WTC11 (cell line): ENCODE measurements around the gene ARMC6. TPM values are rescaled to one million over a fixed set of nuclear protein-coding genes. Genes with fewer than 3 reads are reported as not detected.

ENCODE experiments used
- ATAC-seq: fragments of 200-7000 bp; cut with Tn5 transposase; 2 replicates; pipeline ENCODE4 v1.10.0; 2021; ENCODE audit warnings: mild to moderate bottlenecking, moderate library complexity
- CTCF ChIA-PET: fragments of 300-600 bp; sonication (Branson Sonifier 250); formaldehyde crosslinking; loops from one replicate; lab custom pipeline; 2021; ENCODE audit warnings: antibody characterized with exemption; lab: Charles Lee
- POLR2A ChIA-PET: fragments of 350-600 bp; sonication (Branson Sonifier 250); formaldehyde crosslinking; loops from one replicate; lab custom pipeline; 2021; ENCODE audit warnings: antibody characterized with exemption; lab: Charles Lee
- DNase-seq: peaks from one replicate; pipeline ENCODE4 v3.0.0; 2021; ENCODE audit warnings: low spot score
- H3K27ac Mint-ChIP-seq: 2 replicates; pipeline ENCODE4 v1.8.0; 2021; ENCODE audit warnings: mixed read lengths
- H3K27me3 Mint-ChIP-seq: 2 replicates; pipeline ENCODE4 v1.8.0; 2021; ENCODE audit warnings: low read depth, mild to moderate bottlenecking, moderate library complexity, mixed read lengths
- H3K36me3 Mint-ChIP-seq: 2 replicates; pipeline ENCODE4 v1.8.0; 2021; ENCODE audit warnings: mixed read lengths
- H3K4me1 Mint-ChIP-seq: 2 replicates; pipeline ENCODE4 v1.8.0; 2022; ENCODE audit warnings: mixed read lengths
- H3K4me3 Mint-ChIP-seq: 2 replicates; pipeline ENCODE4 v1.8.0; 2021; ENCODE audit warnings: mild to moderate bottlenecking, moderate library complexity, mixed read lengths
- H3K9me3 Mint-ChIP-seq: 2 replicates; pipeline ENCODE4 v1.8.0; 2021; ENCODE audit warnings: mixed read lengths
- CREB1 ChIP-seq: sonication (generic); formaldehyde crosslinking; IDR thresholded peaks from 2 replicates; pipeline ENCODE4 v1.8.0; 2023; ENCODE audit warnings: mild to moderate bottlenecking, missing genetic modification reagents
- E2F1 ChIP-seq: sonication (generic); formaldehyde crosslinking; IDR thresholded peaks from 2 replicates; pipeline ENCODE4 v1.8.0; 2022; ENCODE audit warnings: mild to moderate bottlenecking, missing genetic modification reagents
- ELF4 ChIP-seq: sonication (generic); formaldehyde crosslinking; IDR thresholded peaks from 2 replicates; pipeline ENCODE4 v1.8.1; 2022; ENCODE audit warnings: low read depth, mild to moderate bottlenecking, moderate library complexity, missing genetic modification reagents
- FOXJ3 ChIP-seq: sonication (generic); formaldehyde crosslinking; IDR thresholded peaks from 2 replicates; pipeline ENCODE4 v1.9.0; 2021; ENCODE audit warnings: missing genetic modification reagents, mild to moderate bottlenecking, borderline replicate concordance
- FOXK1 ChIP-seq: sonication (generic); formaldehyde crosslinking; IDR thresholded peaks from 2 replicates; pipeline ENCODE4 v1.8.0; 2022; ENCODE audit warnings: mild to moderate bottlenecking, moderate library complexity, missing genetic modification reagents
- GTF2I ChIP-seq: fragments of 250-450 bp; sonication (Bioruptor Pico); conservative IDR thresholded peaks from 2 replicates; pipeline ENCODE4 v1.4.0; 2021; ENCODE audit warnings: mild to moderate bottlenecking
- JAZF1 ChIP-seq: fragments of 250-450 bp; sonication (Bioruptor Pico); IDR thresholded peaks from 2 replicates; pipeline ENCODE4 v1.9.0; 2021; ENCODE audit warnings: moderate library complexity, mild to moderate bottlenecking, inconsistent platforms
- KAT7 ChIP-seq: sonication (generic); formaldehyde crosslinking; IDR thresholded peaks from 2 replicates; pipeline ENCODE4 v1.8.1; 2023; ENCODE audit warnings: missing genetic modification reagents, mild to moderate bottlenecking, borderline replicate concordance
- MAX ChIP-seq: sonication (generic); formaldehyde crosslinking; IDR thresholded peaks from 2 replicates; pipeline ENCODE4 v1.8.0; 2022; ENCODE audit warnings: mild to moderate bottlenecking, missing genetic modification reagents
- NFE2L1 ChIP-seq: sonication (generic); formaldehyde crosslinking; IDR thresholded peaks from 2 replicates; pipeline ENCODE4 v1.8.1; 2023; ENCODE audit warnings: missing genetic modification reagents
- OVOL2 ChIP-seq: fragments of 250-450 bp; sonication (Bioruptor Pico); IDR thresholded peaks from 2 replicates; pipeline ENCODE4 v1.9.0; 2021; ENCODE audit warnings: mild to moderate bottlenecking, borderline replicate concordance
- PRDM15 ChIP-seq: sonication (generic); formaldehyde crosslinking; IDR thresholded peaks from 2 replicates; pipeline ENCODE4 v1.8.0; 2022; ENCODE audit warnings: missing genetic modification reagents
- SMAD3 ChIP-seq: sonication (generic); formaldehyde crosslinking; IDR thresholded peaks from 2 replicates; pipeline ENCODE4 v1.8.0; 2022; ENCODE audit warnings: missing genetic modification reagents, mild to moderate bottlenecking, borderline replicate concordance
- SMAD4 ChIP-seq: sonication (generic); formaldehyde crosslinking; IDR thresholded peaks from 2 replicates; pipeline ENCODE4 v1.8.0; 2022; ENCODE audit warnings: mild to moderate bottlenecking, missing genetic modification reagents
- TCF7 ChIP-seq: sonication (generic); formaldehyde crosslinking; IDR thresholded peaks from 2 replicates; pipeline ENCODE4 v1.8.0; 2022; ENCODE audit warnings: mild to moderate bottlenecking, low read depth, missing genetic modification reagents, moderate library complexity
- TEAD1 ChIP-seq: sonication (generic); formaldehyde crosslinking; IDR thresholded peaks from 2 replicates; pipeline ENCODE4 v1.8.0; 2022; ENCODE audit warnings: mild to moderate bottlenecking, missing genetic modification reagents
- ZNF121 ChIP-seq: sonication (generic); formaldehyde crosslinking; IDR thresholded peaks from 2 replicates; pipeline ENCODE4 v1.8.0; 2023; ENCODE audit warnings: missing genetic modification reagents
- ZNF138 ChIP-seq: sonication (generic); formaldehyde crosslinking; conservative IDR thresholded peaks from 2 replicates; pipeline ENCODE4 v1.8.1; 2022; ENCODE audit warnings: mild to moderate bottlenecking, moderate library complexity, missing genetic modification reagents
- ZNF219 ChIP-seq: sonication (generic); formaldehyde crosslinking; IDR thresholded peaks from 2 replicates; pipeline ENCODE4 v1.8.0; 2023; ENCODE audit warnings: missing genetic modification reagents, mild to moderate bottlenecking, borderline replicate concordance
- ZNF263 ChIP-seq: sonication (generic); formaldehyde crosslinking; IDR thresholded peaks from 2 replicates; pipeline ENCODE4 v1.8.1; 2022; ENCODE audit warnings: low read depth, mild to moderate bottlenecking, moderate library complexity, missing genetic modification reagents
- ZNF423 ChIP-seq: fragments of 250-450 bp; sonication (Bioruptor Pico); IDR thresholded peaks from 2 replicates; pipeline ENCODE4 v2.1.2; 2022; ENCODE audit warnings: mild to moderate bottlenecking, moderate library complexity
- total RNA-seq: library from RNA; stranded (reverse); gene quantifications from 3 replicates; pipeline ENCODE4 v1.2.3, GENCODE V29; 2021
- TF ChIP-seq, protein P1 (sequence below): fragments of 250-450 bp; sonication (Bioruptor Pico); IDR thresholded peaks from 2 replicates; pipeline ENCODE4 v1.8.0; 2021; ENCODE audit warnings: mild to moderate bottlenecking
- TF ChIP-seq, protein P2 (sequence below): sonication (generic); formaldehyde crosslinking; IDR thresholded peaks from 2 replicates; pipeline ENCODE4 v1.8.1; 2023; ENCODE audit warnings: mild to moderate bottlenecking, missing genetic modification reagents
- TF ChIP-seq, protein P3 (sequence below): fragments of 250-450 bp; sonication (Bioruptor Pico); IDR thresholded peaks from 2 replicates; pipeline ENCODE4 v1.9.0; 2021; ENCODE audit warnings: mild to moderate bottlenecking
- TF ChIP-seq, protein P4 (sequence below): sonication (generic); formaldehyde crosslinking; conservative IDR thresholded peaks from 2 replicates; pipeline ENCODE4 v1.8.1; 2022; ENCODE audit warnings: mild to moderate bottlenecking, missing genetic modification reagents

ARMC6 gene
- total RNA-seq, 1 experiment from 2014 or later: 58.8 TPM

DNA sequence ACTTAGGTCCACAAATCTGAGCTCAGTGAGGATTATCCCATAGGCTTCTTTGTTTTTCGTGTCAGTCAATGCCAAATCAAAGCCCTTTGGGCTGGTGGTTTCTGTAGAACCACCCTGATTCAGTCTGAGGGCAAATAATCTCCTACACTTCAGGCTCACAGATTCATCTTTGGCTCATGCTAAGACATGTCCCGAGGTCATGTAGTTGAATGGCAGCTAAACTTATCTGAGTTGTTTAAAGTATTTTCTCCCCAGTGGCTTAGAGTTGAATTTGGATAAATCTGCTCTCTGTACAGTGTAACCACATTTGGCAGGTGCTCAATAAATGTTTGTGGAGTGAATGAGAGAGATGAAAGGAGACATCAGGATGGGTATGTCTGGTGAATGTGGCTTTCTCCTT lies 17.3 kb downstream of the ARMC6 start:
- CTCF ChIA-PET: interaction anchor here (1.1 to 4.5 kb wide), 5 partner anchors 55 to 95 kb away, joined by 4 to 18 read pairs (median 5); no protein-coding TSS in a partner anchor
- ATAC-seq: no peak
- no peak for TF ChIP-seq KAT7 (CRISPR knock-in tag)
- TF ChIP-seq, protein P1, sequence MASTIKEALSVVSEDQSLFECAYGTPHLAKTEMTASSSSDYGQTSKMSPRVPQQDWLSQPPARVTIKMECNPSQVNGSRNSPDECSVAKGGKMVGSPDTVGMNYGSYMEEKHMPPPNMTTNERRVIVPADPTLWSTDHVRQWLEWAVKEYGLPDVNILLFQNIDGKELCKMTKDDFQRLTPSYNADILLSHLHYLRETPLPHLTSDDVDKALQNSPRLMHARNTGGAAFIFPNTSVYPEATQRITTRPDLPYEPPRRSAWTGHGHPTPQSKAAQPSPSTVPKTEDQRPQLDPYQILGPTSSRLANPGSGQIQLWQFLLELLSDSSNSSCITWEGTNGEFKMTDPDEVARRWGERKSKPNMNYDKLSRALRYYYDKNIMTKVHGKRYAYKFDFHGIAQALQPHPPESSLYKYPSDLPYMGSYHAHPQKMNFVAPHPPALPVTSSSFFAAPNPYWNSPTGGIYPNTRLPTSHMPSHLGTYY (CRISPR knock-in tag): no peak
- TF ChIP-seq FOXJ3 (CRISPR knock-in tag): no peak
- no peak for TF ChIP-seq OVOL2 (CRISPR knock-in tag)
- TF ChIP-seq NFE2L1 (CRISPR knock-in tag): no peak
- no peak for TF ChIP-seq TEAD1 (CRISPR knock-in tag)
- no peak for TF ChIP-seq ZNF423 (CRISPR knock-in tag)
- TF ChIP-seq ZNF263: no peak
- TF ChIP-seq, protein P2, sequence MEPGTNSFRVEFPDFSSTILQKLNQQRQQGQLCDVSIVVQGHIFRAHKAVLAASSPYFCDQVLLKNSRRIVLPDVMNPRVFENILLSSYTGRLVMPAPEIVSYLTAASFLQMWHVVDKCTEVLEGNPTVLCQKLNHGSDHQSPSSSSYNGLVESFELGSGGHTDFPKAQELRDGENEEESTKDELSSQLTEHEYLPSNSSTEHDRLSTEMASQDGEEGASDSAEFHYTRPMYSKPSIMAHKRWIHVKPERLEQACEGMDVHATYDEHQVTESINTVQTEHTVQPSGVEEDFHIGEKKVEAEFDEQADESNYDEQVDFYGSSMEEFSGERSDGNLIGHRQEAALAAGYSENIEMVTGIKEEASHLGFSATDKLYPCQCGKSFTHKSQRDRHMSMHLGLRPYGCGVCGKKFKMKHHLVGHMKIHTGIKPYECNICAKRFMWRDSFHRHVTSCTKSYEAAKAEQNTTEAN (CRISPR knock-in tag): no peak
- no peak for TF ChIP-seq ZNF121
- H3K4me1 Mint-ChIP-seq: no peaks in the 10 kb centered on the region
- H3K9me3 Mint-ChIP-seq: no peaks in the 10 kb centered on the region
- DNase-seq: no peak
- no peak overlapping the region for H3K4me3 Mint-ChIP-seq
- H3K27me3 Mint-ChIP-seq: no peaks in the 10 kb centered on the region
- peaks cover 47% of the 10 kb centered on the region for H3K36me3 Mint-ChIP-seq
- POLR2A ChIA-PET: no interaction called here
- no peak overlapping the region for H3K27ac Mint-ChIP-seq

GRCh38 chr19:19051478-19052213 lies 18.2 kb downstream of the ARMC6 start:
- no peak overlapping the region for H3K27ac Mint-ChIP-seq
- CTCF ChIA-PET: interaction anchor here (0.7 to 4.5 kb wide), 7 partner anchors 56 to 94 kb away, joined by 3 to 18 read pairs (median 5); no protein-coding TSS in a partner anchor
- H3K36me3 Mint-ChIP-seq: peaks cover 48% of the 10 kb centered on the region
- no peaks in the 10 kb centered on the region for H3K27me3 Mint-ChIP-seq
- ATAC-seq (no peak; the same call in 1 of the 2 replicates), DNase-seq (no peak)
- H3K9me3 Mint-ChIP-seq: no peaks in the 10 kb centered on the region
- POLR2A ChIA-PET: interaction anchor here (0.6 kb wide), 1 partner anchor 116 kb away, joined by 3 read pairs; no protein-coding TSS in a partner anchor
- H3K4me3 Mint-ChIP-seq: no peak overlapping the region
- no peaks in the 10 kb centered on the region for H3K4me1 Mint-ChIP-seq
- TF ChIP-seq, protein P3, sequence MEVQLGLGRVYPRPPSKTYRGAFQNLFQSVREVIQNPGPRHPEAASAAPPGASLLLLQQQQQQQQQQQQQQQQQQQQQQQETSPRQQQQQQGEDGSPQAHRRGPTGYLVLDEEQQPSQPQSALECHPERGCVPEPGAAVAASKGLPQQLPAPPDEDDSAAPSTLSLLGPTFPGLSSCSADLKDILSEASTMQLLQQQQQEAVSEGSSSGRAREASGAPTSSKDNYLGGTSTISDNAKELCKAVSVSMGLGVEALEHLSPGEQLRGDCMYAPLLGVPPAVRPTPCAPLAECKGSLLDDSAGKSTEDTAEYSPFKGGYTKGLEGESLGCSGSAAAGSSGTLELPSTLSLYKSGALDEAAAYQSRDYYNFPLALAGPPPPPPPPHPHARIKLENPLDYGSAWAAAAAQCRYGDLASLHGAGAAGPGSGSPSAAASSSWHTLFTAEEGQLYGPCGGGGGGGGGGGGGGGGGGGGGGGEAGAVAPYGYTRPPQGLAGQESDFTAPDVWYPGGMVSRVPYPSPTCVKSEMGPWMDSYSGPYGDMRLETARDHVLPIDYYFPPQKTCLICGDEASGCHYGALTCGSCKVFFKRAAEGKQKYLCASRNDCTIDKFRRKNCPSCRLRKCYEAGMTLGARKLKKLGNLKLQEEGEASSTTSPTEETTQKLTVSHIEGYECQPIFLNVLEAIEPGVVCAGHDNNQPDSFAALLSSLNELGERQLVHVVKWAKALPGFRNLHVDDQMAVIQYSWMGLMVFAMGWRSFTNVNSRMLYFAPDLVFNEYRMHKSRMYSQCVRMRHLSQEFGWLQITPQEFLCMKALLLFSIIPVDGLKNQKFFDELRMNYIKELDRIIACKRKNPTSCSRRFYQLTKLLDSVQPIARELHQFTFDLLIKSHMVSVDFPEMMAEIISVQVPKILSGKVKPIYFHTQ (CRISPR knock-in tag): no peak
- no peak for TF ChIP-seq ZNF138 (CRISPR knock-in tag)
- TF ChIP-seq MAX (CRISPR knock-in tag): no peak
- no peak for TF ChIP-seq PRDM15 (CRISPR knock-in tag)
- TF ChIP-seq KAT7 (CRISPR knock-in tag): no peak
- TF ChIP-seq TEAD1 (CRISPR knock-in tag): no peak
- no peak for TF ChIP-seq ZNF219
- no peak for TF ChIP-seq E2F1 (CRISPR knock-in tag)
- TF ChIP-seq, protein P4, sequence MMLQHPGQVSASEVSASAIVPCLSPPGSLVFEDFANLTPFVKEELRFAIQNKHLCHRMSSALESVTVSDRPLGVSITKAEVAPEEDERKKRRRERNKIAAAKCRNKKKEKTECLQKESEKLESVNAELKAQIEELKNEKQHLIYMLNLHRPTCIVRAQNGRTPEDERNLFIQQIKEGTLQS (CRISPR knock-in tag): no peak
- no peak for TF ChIP-seq TCF7
- TF ChIP-seq CREB1 (CRISPR knock-in tag): no peak
- TF ChIP-seq GTF2I (CRISPR knock-in tag): no peak
- TF ChIP-seq SMAD4 (CRISPR knock-in tag): no peak
- TF ChIP-seq FOXK1 (CRISPR knock-in tag): no peak
- no peak for TF ChIP-seq ELF4 (CRISPR knock-in tag)
- TF ChIP-seq SMAD3: no peak
- no peak for TF ChIP-seq JAZF1 (CRISPR knock-in tag)
